A673 (cell line): ENCODE measurements around the gene CMIP.

Source experiments
- CTCF ChIP-seq: fragments of 300-800, 200-600 bp; sonication (generic); conservative IDR thresholded peaks from 2 replicates; pipeline ENCODE4 v1.5.1; 2017; ENCODE audit warnings: low read depth, mild to moderate bottlenecking, antibody characterized with exemption, low read length, moderate library complexity, mixed read lengths
- EZH2 ChIP-seq: fragments of 200-600 bp; sonication (generic); IDR thresholded peaks from 2 replicates; pipeline ENCODE4 v1.6.1; 2017; ENCODE audit warnings: borderline replicate concordance, low read depth, mild to moderate bottlenecking, mixed read lengths, antibody characterized with exemption, low read length; ENCODE audit not compliant: poor library complexity, severe bottlenecking

GRCh38 chr16:81516478-81517149 lies 72.0 kb downstream of the CMIP start:
- TF ChIP-seq CTCF, result no peak
- no peak for TF ChIP-seq EZH2
